SK-N-SH (cell line): Measurements from ENCODE around the gene HSD3B2. TPM values are rescaled to one million over a fixed set of nuclear protein-coding genes. Genes with fewer than 3 reads are reported as not detected.

ENCODE experiments used
- CTCF ChIA-PET: fragments of 300-600, 350-600 bp; formaldehyde crosslinking; extraction: SDS; loops from one replicate; lab custom pipeline; 2021; lab: Yijun Ruan, JAX
- POLR2A ChIA-PET: fragments of 350-600 bp; sonication (Branson Sonifier 250); formaldehyde crosslinking; extraction: SDS; loops from one replicate; lab custom pipeline; 2020; ENCODE audit warnings: antibody characterized with exemption, inconsistent platforms; lab: Yijun Ruan, JAX
- DNase-seq: peaks from one replicate; pipeline ENCODE4 v3.0.0; 2012
- H2AFZ ChIP-seq: fragments of 200-600 bp; sonication (generic); 2 replicates; pipeline ENCODE4 v1.8.1; 2016; ENCODE audit warnings: antibody characterized with exemption, mild to moderate bottlenecking, low read depth
- H3F3A ChIP-seq: fragments of 200-600 bp; sonication (generic); replicated peaks from 2 replicates; pipeline ENCODE3; 2016; ENCODE audit warnings: antibody characterized with exemption, mild to moderate bottlenecking; ENCODE audit not compliant: insufficient read depth
- H3K27ac ChIP-seq, 2 experiments: fragments of 200-500 bp in 1 of 2; fragments of 200-600 bp in 1 of 2; sonication (Bioruptor generic) in 1 of 2; sonication (generic), shearing (Covaris generic) in 1 of 2; 2 replicates each; pipeline versions ENCODE4 v1.5.1 to v1.6.1; 2014 to 2016; ENCODE audit warnings: low read depth in 2 of 2, inconsistent platforms in 1 of 2, low read length in 1 of 2, mild to moderate bottlenecking in 1 of 2, mixed read lengths in 1 of 2
- H3K27me3 ChIP-seq: fragments of 200-600 bp; sonication (generic), shearing (Covaris generic); 2 replicates; pipeline ENCODE4 v1.6.1; 2016; ENCODE audit warnings: mixed run types; ENCODE audit not compliant: insufficient read depth
- H3K36me3 ChIP-seq, 2 experiments: fragments of 200-500 bp in 1 of 2; fragments of 200-600 bp in 1 of 2; sonication (Bioruptor generic) in 1 of 2; sonication (generic) in 1 of 2; replicated peaks in 1 of 2; 2 replicates each; pipeline versions ENCODE3 to v1.5.1; 2014 to 2016; ENCODE audit warnings: low read length in 1 of 2, mild to moderate bottlenecking in 1 of 2; ENCODE audit not compliant: insufficient read depth in 2 of 2, control insufficient read depth in 1 of 2
- H3K4me1 ChIP-seq, 2 experiments: fragments of 200-500 bp in 1 of 2; fragments of 200-600 bp in 1 of 2; sonication (Bioruptor generic) in 1 of 2; sonication (generic), shearing (Covaris generic) in 1 of 2; 2 replicates each; pipeline versions ENCODE4 v1.5.1 to v1.6.1; 2014 to 2016; ENCODE audit warnings: low read depth in 1 of 2, low read length in 1 of 2, mixed run types in 1 of 2; ENCODE audit not compliant: insufficient read depth in 2 of 2, control insufficient read depth in 1 of 2
- H3K4me2 ChIP-seq: fragments of 200-600 bp; sonication (generic), shearing (Covaris generic); 2 replicates; pipeline ENCODE4 v1.6.1; 2017; ENCODE audit warnings: mixed run types
- H3K4me3 ChIP-seq, 2 experiments: fragments of 200-500 bp in 1 of 2; fragments of 200-600 bp in 1 of 2; sonication (Bioruptor generic) in 1 of 2; sonication (generic), shearing (Covaris generic) in 1 of 2; 2 replicates each; pipeline versions ENCODE4 v1.5.1 to v1.8.1; 2014 to 2016; ENCODE audit warnings: low read depth in 2 of 2, inconsistent platforms in 1 of 2, low read length in 1 of 2, mild to moderate bottlenecking in 1 of 2, mixed read lengths in 1 of 2, moderate library complexity in 1 of 2
- H3K79me2 ChIP-seq: fragments of 200-600 bp; sonication (generic); 2 replicates; pipeline ENCODE4 v1.8.1; 2017; ENCODE audit warnings: mild to moderate bottlenecking; ENCODE audit not compliant: insufficient read depth
- H3K9ac ChIP-seq: fragments of 200-600 bp; sonication (generic); 2 replicates; pipeline ENCODE4 v1.6.1; 2017; ENCODE audit warnings: mixed run types
- H3K9me2 ChIP-seq: fragments of 200-600 bp; sonication (generic); 2 replicates; pipeline ENCODE4 v1.6.1; 2017; ENCODE audit warnings: mixed run types
- H3K9me3 ChIP-seq: fragments of 200-600 bp; sonication (generic); 2 replicates; pipeline ENCODE4 v1.6.1; 2017; ENCODE audit warnings: mixed run types, mild to moderate bottlenecking, moderate library complexity
- H4K20me1 ChIP-seq: fragments of 200-600 bp; sonication (generic); 2 replicates; pipeline ENCODE4 v1.6.1; 2017; ENCODE audit warnings: mild to moderate bottlenecking, mixed run types; ENCODE audit not compliant: insufficient read depth
- CHD2 ChIP-seq: fragments of 150-350 bp; IDR thresholded peaks from 2 replicates; pipeline ENCODE4 v1.6.1; 2018; ENCODE audit warnings: low read length; ENCODE audit not compliant: partially characterized antibody
- ELF1 ChIP-seq: IDR thresholded peaks from 2 replicates; pipeline ENCODE4 v1.4.0; 2012
- FOXJ3 ChIP-seq: sonication (generic); formaldehyde crosslinking; IDR thresholded peaks from 2 replicates; pipeline ENCODE4 v1.5.1; 2020; ENCODE audit warnings: mild to moderate bottlenecking, missing genetic modification reagents
- MXI1 ChIP-seq: IDR thresholded peaks from 2 replicates; pipeline ENCODE4 v1.6.1; 2012; ENCODE audit warnings: mild to moderate bottlenecking, low read depth, low read length, improper control_type of control experiment
- NFIC ChIP-seq: IDR thresholded peaks from 2 replicates; pipeline ENCODE4 v1.4.0; 2012; ENCODE audit warnings: borderline replicate concordance
- POLR2AphosphoS5 ChIP-seq: IDR thresholded peaks from 2 replicates; pipeline ENCODE4 v1.6.1; 2012; ENCODE audit warnings: low read depth, low read length
- RAD21 ChIP-seq: IDR thresholded peaks from 2 replicates; pipeline ENCODE4 v1.6.1; 2012; ENCODE audit warnings: mild to moderate bottlenecking, low read length
- RCOR1 ChIP-seq: fragments of 150-350 bp; IDR thresholded peaks from 2 replicates; pipeline ENCODE4 v1.6.1; 2017; ENCODE audit warnings: antibody characterized with exemption, low read length
- RFX5 ChIP-seq: IDR thresholded peaks from 2 replicates; pipeline ENCODE4 v1.6.1; 2012; ENCODE audit warnings: mild to moderate bottlenecking, improper control_type of control experiment, low read length
- RXRA ChIP-seq: IDR thresholded peaks from 2 replicates; pipeline ENCODE4 v1.4.0; 2012; ENCODE audit warnings: low read depth, mild to moderate bottlenecking, borderline replicate concordance
- SIN3A ChIP-seq: IDR thresholded peaks from 2 replicates; pipeline ENCODE4 v1.6.1; 2012; ENCODE audit warnings: low read depth, mild to moderate bottlenecking, low read length, moderate library complexity, borderline replicate concordance
- SMC3 ChIP-seq: IDR thresholded peaks from 2 replicates; pipeline ENCODE4 v1.6.1; 2012; ENCODE audit warnings: low read depth, low read length, improper control_type of control experiment
- TCF12 ChIP-seq: IDR thresholded peaks from 2 replicates; pipeline ENCODE4 v1.4.0; 2012
- YY1 ChIP-seq: IDR thresholded peaks from 2 replicates; pipeline ENCODE4 v1.4.0; 2012; ENCODE audit warnings: low read depth, mild to moderate bottlenecking
- WGBS: methylation state at CpG from one replicate; pipeline ENCODE4 v1.1.6; 2017; ENCODE audit warnings: low lambda C conversion rate; 5-methylcytosine and 5-hydroxymethylcytosine counted together
- polyA plus RNA-seq, 3 experiments: library from polyadenylated mRNA; depleted of rRNA; stranded (reverse); fragments of >200 nt; gene quantifications; 2 replicates each; pipeline ENCODE4 v1.2.3, GENCODE V29; 2012
- TF ChIP-seq, protein P1 (sequence below): fragments of 200-600 bp; sonication (generic); IDR thresholded peaks from 2 replicates; pipeline ENCODE4 v1.6.1; 2017; ENCODE audit warnings: antibody characterized with exemption, mild to moderate bottlenecking, moderate library complexity
- TF ChIP-seq, protein P2 (sequence below): IDR thresholded peaks from 2 replicates; pipeline ENCODE4 v1.4.0; 2012; ENCODE audit warnings: low read depth
- TF ChIP-seq, protein P3 (sequence below): IDR thresholded peaks from 2 replicates; pipeline ENCODE4 v1.4.0; 2012; ENCODE audit warnings: low read depth, borderline replicate concordance
- TF ChIP-seq, protein P4 (sequence below): IDR thresholded peaks from 2 replicates; pipeline ENCODE4 v1.4.0; 2012; ENCODE audit warnings: low read depth, borderline replicate concordance

HSD3B2 gene
- polyA plus RNA-seq, 1 of the 3 experiments (the other 2 are of a cell fraction): not detected

DNA sequence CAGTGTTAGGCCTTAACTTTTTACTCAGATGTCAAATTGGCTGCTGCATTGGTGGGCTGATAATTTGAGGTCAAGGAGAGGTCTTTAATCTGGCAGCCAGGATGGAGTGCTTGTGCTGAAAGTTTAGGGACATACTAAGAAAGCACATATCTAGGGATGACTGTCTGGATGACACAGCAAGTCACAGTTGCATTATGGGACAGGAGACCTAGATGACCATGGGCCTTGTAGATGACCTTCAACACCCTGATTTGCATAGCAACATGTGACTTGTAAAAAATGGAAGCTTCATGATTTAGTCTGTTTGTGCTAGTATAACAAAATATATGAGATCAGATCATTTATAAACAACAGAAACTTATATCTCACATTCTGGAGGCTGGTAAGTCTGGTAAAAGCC lies 18.0 kb upstream of the HSD3B2 start:
- Histone ChIP-seq H3K36me3 (no peaks in the 10 kb centered on the region), H3K4me1 (no peaks in the 10 kb centered on the region), H4K20me1 (no peaks in the 10 kb centered on the region), H3K79me2 (no peaks in the 10 kb centered on the region), H3K9ac (no peak overlapping the region), H3K9me2 (no peaks in the 10 kb centered on the region), H3F3A (no peaks in the 10 kb centered on the region), H3K4me3 (no peak overlapping the region), H3K4me2 (no peak overlapping the region), H3K27me3 (no peaks in the 10 kb centered on the region; the same call in 1 of the 2 replicates), H3K27ac (no peak overlapping the region)
- CTCF ChIA-PET: no interaction called here
- no peak for DNase-seq
- POLR2A ChIA-PET: no interaction called here
- TF ChIP-seq SMC3: no peak
- TF ChIP-seq MXI1: no peak
- TF ChIP-seq RCOR1: no peak
- no peak for TF ChIP-seq CHD2
- TF ChIP-seq YY1: no peak
- TF ChIP-seq RFX5: no peak
- TF ChIP-seq ELF1: no peak
- no peak for TF ChIP-seq SIN3A
- TF ChIP-seq NFIC: no peak
- TF ChIP-seq, protein P1, sequence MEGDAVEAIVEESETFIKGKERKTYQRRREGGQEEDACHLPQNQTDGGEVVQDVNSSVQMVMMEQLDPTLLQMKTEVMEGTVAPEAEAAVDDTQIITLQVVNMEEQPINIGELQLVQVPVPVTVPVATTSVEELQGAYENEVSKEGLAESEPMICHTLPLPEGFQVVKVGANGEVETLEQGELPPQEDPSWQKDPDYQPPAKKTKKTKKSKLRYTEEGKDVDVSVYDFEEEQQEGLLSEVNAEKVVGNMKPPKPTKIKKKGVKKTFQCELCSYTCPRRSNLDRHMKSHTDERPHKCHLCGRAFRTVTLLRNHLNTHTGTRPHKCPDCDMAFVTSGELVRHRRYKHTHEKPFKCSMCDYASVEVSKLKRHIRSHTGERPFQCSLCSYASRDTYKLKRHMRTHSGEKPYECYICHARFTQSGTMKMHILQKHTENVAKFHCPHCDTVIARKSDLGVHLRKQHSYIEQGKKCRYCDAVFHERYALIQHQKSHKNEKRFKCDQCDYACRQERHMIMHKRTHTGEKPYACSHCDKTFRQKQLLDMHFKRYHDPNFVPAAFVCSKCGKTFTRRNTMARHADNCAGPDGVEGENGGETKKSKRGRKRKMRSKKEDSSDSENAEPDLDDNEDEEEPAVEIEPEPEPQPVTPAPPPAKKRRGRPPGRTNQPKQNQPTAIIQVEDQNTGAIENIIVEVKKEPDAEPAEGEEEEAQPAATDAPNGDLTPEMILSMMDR: no peak
- TF ChIP-seq, protein P2, sequence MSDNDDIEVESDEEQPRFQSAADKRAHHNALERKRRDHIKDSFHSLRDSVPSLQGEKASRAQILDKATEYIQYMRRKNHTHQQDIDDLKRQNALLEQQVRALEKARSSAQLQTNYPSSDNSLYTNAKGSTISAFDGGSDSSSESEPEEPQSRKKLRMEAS: no peak
- no peak for TF ChIP-seq RAD21
- no peak for TF ChIP-seq FOXJ3 (CRISPR knock-in tag)
- TF ChIP-seq POLR2AphosphoS5: no peak
- no peak for TF ChIP-seq RXRA
- TF ChIP-seq, all 33 proteins: peak for 0
- H2AFZ ChIP-seq: no peak overlapping the region
- no peaks in the 10 kb centered on the region for H3K9me3 ChIP-seq

DNA sequence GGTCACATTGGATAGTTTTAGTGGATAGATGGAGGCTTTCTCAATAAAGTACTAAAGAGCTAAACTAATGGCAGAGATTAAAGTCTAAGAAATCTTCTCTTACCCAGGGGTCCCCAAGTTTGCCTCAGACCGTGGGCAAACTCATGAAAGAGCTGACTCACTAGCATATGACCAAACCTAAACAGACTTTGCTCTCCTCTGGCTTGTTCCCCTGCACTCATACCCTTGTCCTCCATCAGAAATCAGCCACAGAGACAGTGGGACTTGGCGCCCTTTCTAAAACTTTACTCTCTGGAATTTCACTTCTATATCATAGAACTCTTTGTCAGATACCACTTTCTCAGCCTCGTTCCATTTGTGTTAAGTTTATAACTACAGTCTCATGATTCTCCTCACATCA lies 17.0 kb upstream of the HSD3B2 start:
- POLR2A ChIA-PET: no interaction called here
- DNase-seq: no peak
- no peak overlapping the region for H3K27ac ChIP-seq
- no peaks in the 10 kb centered on the region for H3K9me3 ChIP-seq
- H2AFZ ChIP-seq: no peak overlapping the region
- no peak overlapping the region for H3K4me3 ChIP-seq
- no peak overlapping the region for H3K9ac ChIP-seq
- H3K36me3 ChIP-seq: no peaks in the 10 kb centered on the region
- CTCF ChIA-PET: no interaction called here
- H3K9me2 ChIP-seq: no peaks in the 10 kb centered on the region
- H3F3A ChIP-seq: no peaks in the 10 kb centered on the region
- TF ChIP-seq, protein P3, sequence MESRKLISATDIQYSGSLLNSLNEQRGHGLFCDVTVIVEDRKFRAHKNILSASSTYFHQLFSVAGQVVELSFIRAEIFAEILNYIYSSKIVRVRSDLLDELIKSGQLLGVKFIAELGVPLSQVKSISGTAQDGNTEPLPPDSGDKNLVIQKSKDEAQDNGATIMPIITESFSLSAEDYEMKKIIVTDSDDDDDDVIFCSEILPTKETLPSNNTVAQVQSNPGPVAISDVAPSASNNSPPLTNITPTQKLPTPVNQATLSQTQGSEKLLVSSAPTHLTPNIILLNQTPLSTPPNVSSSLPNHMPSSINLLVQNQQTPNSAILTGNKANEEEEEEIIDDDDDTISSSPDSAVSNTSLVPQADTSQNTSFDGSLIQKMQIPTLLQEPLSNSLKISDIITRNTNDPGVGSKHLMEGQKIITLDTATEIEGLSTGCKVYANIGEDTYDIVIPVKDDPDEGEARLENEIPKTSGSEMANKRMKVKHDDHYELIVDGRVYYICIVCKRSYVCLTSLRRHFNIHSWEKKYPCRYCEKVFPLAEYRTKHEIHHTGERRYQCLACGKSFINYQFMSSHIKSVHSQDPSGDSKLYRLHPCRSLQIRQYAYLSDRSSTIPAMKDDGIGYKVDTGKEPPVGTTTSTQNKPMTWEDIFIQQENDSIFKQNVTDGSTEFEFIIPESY: no peak
- TF ChIP-seq TCF12 (no peak), YY1 (no peak)
- TF ChIP-seq, protein P4, sequence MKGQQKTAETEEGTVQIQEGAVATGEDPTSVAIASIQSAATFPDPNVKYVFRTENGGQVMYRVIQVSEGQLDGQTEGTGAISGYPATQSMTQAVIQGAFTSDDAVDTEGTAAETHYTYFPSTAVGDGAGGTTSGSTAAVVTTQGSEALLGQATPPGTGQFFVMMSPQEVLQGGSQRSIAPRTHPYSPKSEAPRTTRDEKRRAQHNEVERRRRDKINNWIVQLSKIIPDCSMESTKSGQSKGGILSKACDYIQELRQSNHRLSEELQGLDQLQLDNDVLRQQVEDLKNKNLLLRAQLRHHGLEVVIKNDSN: no peak
- no peak overlapping the region for H3K4me2 ChIP-seq
- H3K27me3 ChIP-seq: no peaks in the 10 kb centered on the region; the same call in 1 of the 2 replicates
- 3% methylated on average over 3 of the region's 3 CpGs for WGBS
- H4K20me1 ChIP-seq: no peaks in the 10 kb centered on the region
- no peaks in the 10 kb centered on the region for H3K79me2 ChIP-seq
- no peaks in the 10 kb centered on the region for H3K4me1 ChIP-seq
